ENCODE results near the gene CPLX3. TPM values are rescaled to one million over a fixed set of nuclear protein-coding genes. Genes with fewer than 3 reads are reported as not detected.

Gene CPLX3
- total RNA-seq, 1 experiment from 2014 or later, result not detected

DNA sequence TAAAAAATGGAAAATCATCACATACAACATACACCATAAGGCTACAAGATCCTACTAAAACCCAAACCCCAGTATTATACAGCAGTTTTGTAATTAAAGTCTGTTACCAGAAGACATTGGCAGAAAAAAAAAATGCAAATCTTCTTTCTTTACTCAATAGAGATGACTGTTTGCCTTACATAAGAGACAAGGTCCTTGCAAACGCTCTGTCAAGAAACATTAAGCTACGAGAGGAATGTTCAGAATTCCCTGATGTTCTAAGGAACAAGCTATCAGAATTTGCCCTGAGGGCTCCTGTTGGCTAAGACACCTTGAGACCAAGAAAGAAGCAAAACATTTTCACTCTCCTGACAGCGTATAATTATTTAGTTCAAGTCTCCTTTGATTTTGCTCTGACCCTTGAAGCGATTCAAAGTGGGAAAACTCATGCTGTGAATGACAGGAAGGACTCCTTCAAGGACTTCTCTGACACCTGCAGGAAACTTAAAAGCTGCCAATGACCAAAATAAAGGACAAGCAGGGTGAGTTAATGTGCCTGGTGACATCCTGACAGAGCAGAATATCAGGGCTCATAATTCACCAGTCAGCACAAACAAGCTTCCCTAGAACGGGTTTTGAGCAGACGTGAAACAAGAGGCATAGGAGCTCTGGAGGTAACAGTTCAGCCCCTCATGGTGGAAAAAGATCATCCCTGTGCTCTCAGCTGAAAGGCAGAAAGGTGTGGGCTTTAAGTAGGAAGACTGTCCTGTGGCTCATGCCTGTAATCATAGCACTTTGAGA, 44.2 kb downstream of the CPLX3 start:
- DNase-seq (ENCODE audit: low read depth), result no peak

- DNase-seq (ENCODE audit: low read depth), result no peak
Measured at GRCh38 chr15:74872702-74873035, 46.2 kb downstream of the CPLX3 start.

- peak; percentile 97 for DNase-seq (ENCODE audit: low read depth)
Measured at GRCh38 chr15:74873036-74873755, 46.8 kb downstream of the CPLX3 start, which contains the start of gene SCAMP2. Gene SCAMP2 (minus strand): TSS chr15:74873365. CDS start chr15:74873255, 110 bp downstream.

- DNase-seq (ENCODE audit: low read depth), result peak; percentile 20
Measured at GRCh38 chr15:74873756-74874424, 47.5 kb downstream of the CPLX3 start.

DNA sequence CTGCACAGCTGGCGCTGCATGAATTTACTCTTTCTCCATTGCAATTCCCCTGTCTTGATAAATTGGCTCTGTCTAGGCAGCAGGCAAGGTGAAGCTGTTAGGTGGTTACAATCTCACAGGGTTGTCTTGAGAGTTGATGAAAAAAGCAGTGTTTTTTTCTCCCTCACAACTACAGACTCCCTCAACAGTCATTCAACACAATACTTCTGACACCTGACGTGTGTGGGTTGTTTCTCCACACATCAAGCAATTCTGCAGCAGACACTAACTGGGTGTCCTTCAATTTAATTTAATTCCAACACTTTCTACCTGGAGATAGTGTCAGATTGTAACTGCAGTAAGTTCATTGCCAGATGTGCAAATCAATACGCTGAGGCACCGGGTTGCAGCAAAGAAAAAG, 51.8 kb downstream of the CPLX3 start:
- no peak for DNase-seq (ENCODE audit: low read depth)

Other genes starting within 250 kb of the CPLX3 start
- gene CLK3, start 210.8 kb upstream of the CPLX3 start, total RNA-seq (2014; rRNA removed; shearing (Covaris generic)), result 55.2 and 57.4 TPM in 2 replicates
- gene EDC3, start 130.6 kb upstream of the CPLX3 start, total RNA-seq (2014; rRNA removed; shearing (Covaris generic)), result 4.0 and 5.3 TPM in 2 replicates
- gene CYP1A1, start 101.1 kb upstream of the CPLX3 start, total RNA-seq (2014; rRNA removed; shearing (Covaris generic)), result 0.92 and 3.8 TPM in 2 replicates
- not detected in 2 replicates for gene CYP1A2, start 77.8 kb upstream of the CPLX3 start, total RNA-seq (2014; rRNA removed; shearing (Covaris generic))
- gene CSK, start 44.5 kb upstream of the CPLX3 start, total RNA-seq (2014; rRNA removed; shearing (Covaris generic)), result 26.9 and 31.4 TPM in 2 replicates
- gene LMAN1L, start 13.8 kb upstream of the CPLX3 start, total RNA-seq (2014; rRNA removed; shearing (Covaris generic)), result not detected in 2 replicates
- gene ULK3, start 16.5 kb downstream of the CPLX3 start, total RNA-seq (2014; rRNA removed; shearing (Covaris generic)), result 17.6 and 24.3 TPM in 2 replicates
- gene SCAMP2, start 46.7 kb downstream of the CPLX3 start, total RNA-seq (2014; rRNA removed; shearing (Covaris generic)), result 15.9 and 16.8 TPM in 2 replicates
- gene MPI, start 63.4 kb downstream of the CPLX3 start, total RNA-seq (2014; rRNA removed; shearing (Covaris generic)), result 31.0 and 38.3 TPM in 2 replicates
- 14.2 and 19.1 TPM in 2 replicates for gene FAM219B, start 80.2 kb downstream of the CPLX3 start, total RNA-seq (2014; rRNA removed; shearing (Covaris generic))
- gene COX5A, start 111.4 kb downstream of the CPLX3 start, total RNA-seq (2014; rRNA removed; shearing (Covaris generic)), result 59.7 and 65.6 TPM in 2 replicates
- 2.2 and 3.2 TPM in 2 replicates for gene RPP25, start 130.1 kb downstream of the CPLX3 start, total RNA-seq (2014; rRNA removed; shearing (Covaris generic))
- 1.8 and 7.4 TPM in 2 replicates for gene SCAMP5, start 168.9 kb downstream of the CPLX3 start, total RNA-seq (2014; rRNA removed; shearing (Covaris generic))
- gene PPCDC, start 197.0 kb downstream of the CPLX3 start, total RNA-seq (2014; rRNA removed; shearing (Covaris generic)), result 30.6 and 32.1 TPM in 2 replicates